OCI-LY1 (cell line): ENCODE data around the gene VEPH1.

Experiments
- H2AFZ ChIP-seq: fragments of 200-600 bp; sonication (generic), shearing (Covaris generic); 2 replicates; pipeline ENCODE4 v1.6.0; 2014; ENCODE audit warnings: antibody characterized with exemption, mild to moderate bottlenecking, low read length
- H3F3A ChIP-seq: fragments of 200-600 bp; sonication (generic), shearing (Covaris generic); 2 replicates; pipeline ENCODE4 v1.6.0; 2014; ENCODE audit warnings: mild to moderate bottlenecking, antibody characterized with exemption, low read length, moderate library complexity; ENCODE audit not compliant: insufficient read depth
- H3K27ac ChIP-seq: fragments of 200-600 bp; sonication (generic); 2 replicates; pipeline ENCODE4 v1.5.1; 2014; ENCODE audit warnings: low read length, mixed run types, mild to moderate bottlenecking, low read depth; ENCODE audit not compliant: poor library complexity, severe bottlenecking
- H3K27me3 ChIP-seq: fragments of 200-600 bp; sonication (generic); 2 replicates; pipeline ENCODE4 v1.6.0; 2014; ENCODE audit warnings: antibody characterized with exemption, mild to moderate bottlenecking, low read length, moderate library complexity; ENCODE audit not compliant: insufficient read depth
- H3K36me3 ChIP-seq: fragments of 200-600 bp; sonication (generic); 2 replicates; pipeline ENCODE4 v1.6.1; 2014; ENCODE audit warnings: mild to moderate bottlenecking, antibody characterized with exemption, low read length, moderate library complexity, mixed read lengths; ENCODE audit not compliant: insufficient read depth
- H3K4me1 ChIP-seq: fragments of 200-600 bp; sonication (generic); 2 replicates; pipeline ENCODE4 v1.5.1; 2014; ENCODE audit warnings: mild to moderate bottlenecking, low read length, moderate library complexity; ENCODE audit not compliant: insufficient read depth, severe bottlenecking
- H3K4me2 ChIP-seq: fragments of 200-600 bp; sonication (generic), shearing (Covaris generic); 2 replicates; pipeline ENCODE4 v1.6.1; 2014; ENCODE audit warnings: low read length
- H3K4me3 ChIP-seq: fragments of 200-600 bp; sonication (generic); 2 replicates; pipeline ENCODE4 v1.5.1; 2014; ENCODE audit warnings: low read length, low read depth, mild to moderate bottlenecking, mixed read lengths; ENCODE audit not compliant: poor library complexity, severe bottlenecking
- H3K79me2 ChIP-seq: fragments of 200-600 bp; shearing (Covaris generic); 2 replicates; pipeline ENCODE4 v1.6.1; 2016; ENCODE audit warnings: mixed run types, low read length, mixed read lengths; ENCODE audit not compliant: insufficient read depth
- H3K9ac ChIP-seq: fragments of 200-600 bp; sonication (generic), shearing (Covaris generic); 2 replicates; pipeline ENCODE4 v1.6.1; 2014; ENCODE audit warnings: mild to moderate bottlenecking, low read length, mixed read lengths
- H3K9me2 ChIP-seq: fragments of 200-600 bp; sonication (generic), shearing (Covaris generic); 2 replicates; pipeline ENCODE4 v1.6.1; 2014; ENCODE audit warnings: low read depth, mild to moderate bottlenecking, low read length, mixed read lengths
- H3K9me3 ChIP-seq: fragments of 200-600 bp; shearing (Covaris generic); 2 replicates; pipeline ENCODE4 v1.6.1; 2014; ENCODE audit warnings: low read length, mixed read lengths
- H4K20me1 ChIP-seq: fragments of 200-600 bp; sonication (generic), shearing (Covaris generic); 2 replicates; pipeline ENCODE4 v1.6.0; 2016; ENCODE audit warnings: mild to moderate bottlenecking, low read length; ENCODE audit not compliant: insufficient read depth
- EZH2 ChIP-seq: fragments of 200-600 bp; sonication (generic), shearing (Covaris generic); IDR thresholded peaks from 2 replicates; pipeline ENCODE4 v1.8.0; 2017; ENCODE audit warnings: borderline replicate concordance, mixed run types, mild to moderate bottlenecking, antibody characterized with exemption, low read length, moderate library complexity, mixed read lengths
- TF ChIP-seq, protein P1 (sequence below): fragments of 200-600 bp; sonication (generic), shearing (Covaris generic); IDR thresholded peaks from 2 replicates; pipeline ENCODE4 v1.5.1; 2017; ENCODE audit warnings: mild to moderate bottlenecking, antibody characterized with exemption, low read length, moderate library complexity, mixed read lengths

The VEPH1 gene

GRCh38 chr3:157333551-157333991 is 169.6 kb downstream of the VEPH1 start:
- Histone ChIP-seq H2AFZ (no peak overlapping the region), H3K4me2 (no peak overlapping the region), H3K27ac (no peak overlapping the region), H3K4me3 (no peak overlapping the region), H3F3A (no peaks in the 10 kb centered on the region), H3K9me3 (no peaks in the 10 kb centered on the region), H3K9ac (no peak overlapping the region), H3K36me3 (no peaks in the 10 kb centered on the region), H3K4me1 (no peaks in the 10 kb centered on the region), H4K20me1 (no peaks in the 10 kb centered on the region), H3K27me3 (no peaks in the 10 kb centered on the region), H3K79me2 (no peaks in the 10 kb centered on the region), H3K9me2 (no peaks in the 10 kb centered on the region)
- TF ChIP-seq, protein P1, sequence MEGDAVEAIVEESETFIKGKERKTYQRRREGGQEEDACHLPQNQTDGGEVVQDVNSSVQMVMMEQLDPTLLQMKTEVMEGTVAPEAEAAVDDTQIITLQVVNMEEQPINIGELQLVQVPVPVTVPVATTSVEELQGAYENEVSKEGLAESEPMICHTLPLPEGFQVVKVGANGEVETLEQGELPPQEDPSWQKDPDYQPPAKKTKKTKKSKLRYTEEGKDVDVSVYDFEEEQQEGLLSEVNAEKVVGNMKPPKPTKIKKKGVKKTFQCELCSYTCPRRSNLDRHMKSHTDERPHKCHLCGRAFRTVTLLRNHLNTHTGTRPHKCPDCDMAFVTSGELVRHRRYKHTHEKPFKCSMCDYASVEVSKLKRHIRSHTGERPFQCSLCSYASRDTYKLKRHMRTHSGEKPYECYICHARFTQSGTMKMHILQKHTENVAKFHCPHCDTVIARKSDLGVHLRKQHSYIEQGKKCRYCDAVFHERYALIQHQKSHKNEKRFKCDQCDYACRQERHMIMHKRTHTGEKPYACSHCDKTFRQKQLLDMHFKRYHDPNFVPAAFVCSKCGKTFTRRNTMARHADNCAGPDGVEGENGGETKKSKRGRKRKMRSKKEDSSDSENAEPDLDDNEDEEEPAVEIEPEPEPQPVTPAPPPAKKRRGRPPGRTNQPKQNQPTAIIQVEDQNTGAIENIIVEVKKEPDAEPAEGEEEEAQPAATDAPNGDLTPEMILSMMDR: no peak
- TF ChIP-seq EZH2: no peak

GRCh38 chr3:157330206-157330605 is 173.0 kb downstream of the VEPH1 start:
- Histone ChIP-seq H3K4me1 (no peaks in the 10 kb centered on the region), H3K79me2 (no peaks in the 10 kb centered on the region), H3K27me3 (no peaks in the 10 kb centered on the region), H3K4me3 (no peak overlapping the region), H3F3A (no peaks in the 10 kb centered on the region), H3K9me2 (no peaks in the 10 kb centered on the region), H3K9ac (no peak overlapping the region), H3K27ac (no peak overlapping the region), H3K4me2 (no peak overlapping the region), H4K20me1 (no peaks in the 10 kb centered on the region), H3K9me3 (no peaks in the 10 kb centered on the region), H2AFZ (no peak overlapping the region), H3K36me3 (no peaks in the 10 kb centered on the region)
- TF ChIP-seq, protein P1: no peak
- TF ChIP-seq EZH2: no peak

- Histone ChIP-seq H3K9me3 (no peaks in the 10 kb centered on the region), H3K9me2 (no peaks in the 10 kb centered on the region), H3K79me2 (no peaks in the 10 kb centered on the region), H3K9ac (no peak overlapping the region), H3K4me3 (no peak overlapping the region), H2AFZ (no peak overlapping the region), H3F3A (no peaks in the 10 kb centered on the region), H3K27ac (no peak overlapping the region), H3K4me2 (no peak overlapping the region), H3K27me3 (no peaks in the 10 kb centered on the region), H4K20me1 (no peaks in the 10 kb centered on the region), H3K36me3 (no peaks in the 10 kb centered on the region), H3K4me1 (no peaks in the 10 kb centered on the region)
- TF ChIP-seq, protein P1: no peak
- TF ChIP-seq EZH2: no peak
These were observed 173.7 kb downstream of the VEPH1 start for GRCh38 chr3:157329551-157329950.
